ENCODE results near the gene STK32B. TPM values are rescaled to one million over a fixed set of nuclear protein-coding genes. Genes with fewer than 3 reads are reported as not detected.

The STK32B gene
- total and polyA plus RNA-seq, 2 donors (not counting 3 experiments of a cell fraction or from before 2014, with no cell fraction given) = 5.6 to 7.8 TPM

GRCh38 chr4:5517372-5517771 is 466.1 kb downstream of the STK32B start:
- POLR2A ChIA-PET = no interaction called here
- dilution Hi-C loops (cut with MboI; ENCODE audit: extremely low pct_ligation_motif_present, low sequenced_read_pairs) = no loop called here

More at GRCh38 chr4:5517372-5517771, 466.1 kb downstream of the STK32B start:
- H4K20me1 ChIP-seq (replicated peaks; ENCODE audit: control insufficient read depth, extremely low read depth, insufficient read depth, low read length) = no peaks in the 10 kb centered on the region
- H3K9me3 ChIP-seq (replicated peaks; ENCODE audit: control insufficient read depth, insufficient read depth, low read length) = no peaks in the 10 kb centered on the region
- H3K4me2 ChIP-seq (ENCODE audit: insufficient read depth, low read length) = no peak overlapping the region
- no peaks in the 10 kb centered on the region for H3K79me2 ChIP-seq (ENCODE audit: control insufficient read depth, insufficient read depth, low read length)
- FAIRE-seq (no peak), DNase-seq (ENCODE audit: low read depth, low spot score) (no peak)
- intact Hi-C loops (cut with micrococcal nuclease) = no loop called here
- no peak overlapping the region for H3K9ac ChIP-seq (replicated peaks; ENCODE audit: extremely low read depth, insufficient read depth, low read length)
- H3K27me3 ChIP-seq (ENCODE audit: control insufficient read depth in 2 of 2, insufficient read depth in 2 of 2, low read length in 2 of 2) = no peaks in the 10 kb centered on the region
- no peak for TF ChIP-seq POLR2A (IDR thresholded peaks at IDR 0.05; ENCODE audit: low read depth, low read length)
- no peak for TF ChIP-seq GATA2 (IDR thresholded peaks at IDR 0.05; ENCODE audit: insufficient read depth, insufficient read length, low read depth, low read length)
- TF ChIP-seq MYC (IDR thresholded peaks at IDR 0.05; ENCODE audit: low read depth, low read length) = no peak
- TF ChIP-seq JUN (IDR thresholded peaks at IDR 0.05; ENCODE audit: borderline replicate concordance, insufficient read depth, insufficient read length, low read depth) = no peak
- no peak for TF ChIP-seq POLR2AphosphoS5 (IDR thresholded peaks at IDR 0.05; ENCODE audit: insufficient read depth, low read depth, low read length)
- TF ChIP-seq MAX (IDR thresholded peaks at IDR 0.05; ENCODE audit: insufficient read depth, insufficient read length) = no peak
- no peak for TF ChIP-seq EZH2 (IDR thresholded peaks at IDR 0.05; ENCODE audit: borderline replicate concordance, low read depth, low read length, severe bottlenecking)
- TF ChIP-seq FOS (IDR thresholded peaks at IDR 0.05; ENCODE audit: borderline replicate concordance, insufficient read depth, low read length) = no peak
- no peak for TF ChIP-seq CTCF (IDR thresholded peaks at IDR 0.05; ENCODE audit: extremely low read depth in 1 of 2, insufficient read depth in 1 of 2, low read depth in 1 of 2, low read length in 2 of 2)
- H2AFZ ChIP-seq (ENCODE audit: low read depth, low read length) = no peak overlapping the region
- CTCF ChIA-PET = interaction anchor here (1.5 kb wide), 1 partner anchor 21 kb away, joined by 5 read pairs; no protein-coding TSS in a partner anchor
- no peaks in the 10 kb centered on the region for H3K36me3 ChIP-seq (ENCODE audit: control insufficient read depth in 2 of 2, extremely low read depth in 1 of 2, insufficient read depth in 2 of 2, low read length in 2 of 2)
- no peaks in the 10 kb centered on the region for H3K4me1 ChIP-seq (ENCODE audit: control insufficient read depth, extremely low read depth, insufficient read depth, low read length)
- BruUV-seq (replicated peaks) = no TSS peak
- no peaks in the 10 kb centered on the region for H3K9me1 ChIP-seq (replicated peaks; ENCODE audit: control insufficient read depth, extremely low read depth, insufficient read depth, low read length)
- no peak overlapping the region for H3K27ac ChIP-seq (ENCODE audit: insufficient read depth, low read depth, low read length)
- H3K4me3 ChIP-seq (replicated peaks in 1 of 3; ENCODE audit: insufficient read depth in 1 of 3, low read depth in 1 of 3, low read length in 3 of 3) = no peak overlapping the region

Data from endothelial cell of umbilical vein (primary cell).